ENCODE measurements around the gene KLHL36. TPM values are rescaled to one million over a fixed set of nuclear protein-coding genes. Genes with fewer than 3 reads are reported as not detected.
A peak's percentile ranks its signal among the peaks of the same experiment; 100 is the strongest.

KLHL36 gene
- total RNA-seq, 1 experiment from 2014 or later, result 46.0 TPM

GRCh38 chr16:84694980-84695379 is 46.7 kb downstream of the KLHL36 start:
- Histone ChIP-seq H3K27ac (ENCODE audit: low read length) (no peak overlapping the region), H3K27me3 (ENCODE audit: control insufficient read depth, insufficient read depth, low read length) (no peaks in the 10 kb centered on the region), H3K9me3 (ENCODE audit: control insufficient read depth, insufficient read depth, low read depth, low read length) (no peaks in the 10 kb centered on the region), H3K4me3 (ENCODE audit: low read depth in 2 of 2, low read length in 2 of 2) (no peak overlapping the region), H3K4me1 (ENCODE audit: control insufficient read depth, insufficient read depth, low read length) (no peaks in the 10 kb centered on the region), H3K36me3 (ENCODE audit: control insufficient read depth, insufficient read depth, low read length) (peaks cover 3% of the 10 kb centered on the region; the same call in 1 of the 2 replicates)
- CTCF ChIA-PET, result no interaction called here
- in situ Hi-C loops (cut with HindIII; ENCODE audit: low pct_unique_long_range_greater_than_20kb, low sequenced_read_pairs), result no loop called here
- ATAC-seq (no peak), DNase-seq (ENCODE audit: low read depth, low spot score) (no peak)
- POLR2A ChIA-PET, result no interaction called here
- intact Hi-C loops (cut with micrococcal nuclease; ENCODE audit: unreplicated experiment), result no loop called here
- no TSS peak for BruUV-seq (replicated peaks)
- TF ChIP-seq, protein P1, sequence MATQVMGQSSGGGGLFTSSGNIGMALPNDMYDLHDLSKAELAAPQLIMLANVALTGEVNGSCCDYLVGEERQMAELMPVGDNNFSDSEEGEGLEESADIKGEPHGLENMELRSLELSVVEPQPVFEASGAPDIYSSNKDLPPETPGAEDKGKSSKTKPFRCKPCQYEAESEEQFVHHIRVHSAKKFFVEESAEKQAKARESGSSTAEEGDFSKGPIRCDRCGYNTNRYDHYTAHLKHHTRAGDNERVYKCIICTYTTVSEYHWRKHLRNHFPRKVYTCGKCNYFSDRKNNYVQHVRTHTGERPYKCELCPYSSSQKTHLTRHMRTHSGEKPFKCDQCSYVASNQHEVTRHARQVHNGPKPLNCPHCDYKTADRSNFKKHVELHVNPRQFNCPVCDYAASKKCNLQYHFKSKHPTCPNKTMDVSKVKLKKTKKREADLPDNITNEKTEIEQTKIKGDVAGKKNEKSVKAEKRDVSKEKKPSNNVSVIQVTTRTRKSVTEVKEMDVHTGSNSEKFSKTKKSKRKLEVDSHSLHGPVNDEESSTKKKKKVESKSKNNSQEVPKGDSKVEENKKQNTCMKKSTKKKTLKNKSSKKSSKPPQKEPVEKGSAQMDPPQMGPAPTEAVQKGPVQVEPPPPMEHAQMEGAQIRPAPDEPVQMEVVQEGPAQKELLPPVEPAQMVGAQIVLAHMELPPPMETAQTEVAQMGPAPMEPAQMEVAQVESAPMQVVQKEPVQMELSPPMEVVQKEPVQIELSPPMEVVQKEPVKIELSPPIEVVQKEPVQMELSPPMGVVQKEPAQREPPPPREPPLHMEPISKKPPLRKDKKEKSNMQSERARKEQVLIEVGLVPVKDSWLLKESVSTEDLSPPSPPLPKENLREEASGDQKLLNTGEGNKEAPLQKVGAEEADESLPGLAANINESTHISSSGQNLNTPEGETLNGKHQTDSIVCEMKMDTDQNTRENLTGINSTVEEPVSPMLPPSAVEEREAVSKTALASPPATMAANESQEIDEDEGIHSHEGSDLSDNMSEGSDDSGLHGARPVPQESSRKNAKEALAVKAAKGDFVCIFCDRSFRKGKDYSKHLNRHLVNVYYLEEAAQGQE (IDR thresholded peaks at IDR 0.05; ENCODE audit: insufficient read depth in 1 of 2, low read depth in 2 of 2, low read length in 1 of 2), result no peak
- TF ChIP-seq SIN3A (IDR thresholded peaks at IDR 0.05; ENCODE audit: borderline replicate concordance, insufficient read depth, low read depth, low read length), result no peak
- TF ChIP-seq TCF7L2 (IDR thresholded peaks at IDR 0.05; ENCODE audit: low read depth, low read length), result no peak
- TF ChIP-seq, protein P2, sequence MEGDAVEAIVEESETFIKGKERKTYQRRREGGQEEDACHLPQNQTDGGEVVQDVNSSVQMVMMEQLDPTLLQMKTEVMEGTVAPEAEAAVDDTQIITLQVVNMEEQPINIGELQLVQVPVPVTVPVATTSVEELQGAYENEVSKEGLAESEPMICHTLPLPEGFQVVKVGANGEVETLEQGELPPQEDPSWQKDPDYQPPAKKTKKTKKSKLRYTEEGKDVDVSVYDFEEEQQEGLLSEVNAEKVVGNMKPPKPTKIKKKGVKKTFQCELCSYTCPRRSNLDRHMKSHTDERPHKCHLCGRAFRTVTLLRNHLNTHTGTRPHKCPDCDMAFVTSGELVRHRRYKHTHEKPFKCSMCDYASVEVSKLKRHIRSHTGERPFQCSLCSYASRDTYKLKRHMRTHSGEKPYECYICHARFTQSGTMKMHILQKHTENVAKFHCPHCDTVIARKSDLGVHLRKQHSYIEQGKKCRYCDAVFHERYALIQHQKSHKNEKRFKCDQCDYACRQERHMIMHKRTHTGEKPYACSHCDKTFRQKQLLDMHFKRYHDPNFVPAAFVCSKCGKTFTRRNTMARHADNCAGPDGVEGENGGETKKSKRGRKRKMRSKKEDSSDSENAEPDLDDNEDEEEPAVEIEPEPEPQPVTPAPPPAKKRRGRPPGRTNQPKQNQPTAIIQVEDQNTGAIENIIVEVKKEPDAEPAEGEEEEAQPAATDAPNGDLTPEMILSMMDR (IDR thresholded peaks at IDR 0.05), result no peak
- TF ChIP-seq POLR2AphosphoS5 (IDR thresholded peaks at IDR 0.05; ENCODE audit: low read depth, low read length), result no peak

- in situ Hi-C loops (cut with HindIII; ENCODE audit: low pct_unique_long_range_greater_than_20kb, low sequenced_read_pairs) (no loop called here), intact Hi-C loops (cut with micrococcal nuclease; ENCODE audit: unreplicated experiment) (no loop called here)
- TF ChIP-seq, protein P2 (IDR thresholded peaks at IDR 0.05), result no peak
- TF ChIP-seq SIN3A (IDR thresholded peaks at IDR 0.05; ENCODE audit: borderline replicate concordance, insufficient read depth, low read depth, low read length) (no peak), POLR2AphosphoS5 (IDR thresholded peaks at IDR 0.05; ENCODE audit: low read depth, low read length) (no peak), TCF7L2 (IDR thresholded peaks at IDR 0.05; ENCODE audit: low read depth, low read length) (no peak)
- TF ChIP-seq, protein P1 (IDR thresholded peaks at IDR 0.05; ENCODE audit: insufficient read depth in 1 of 2, low read depth in 2 of 2, low read length in 1 of 2), result no peak
- no peaks in the 10 kb centered on the region for H3K9me3 ChIP-seq (ENCODE audit: control insufficient read depth, insufficient read depth, low read depth, low read length)
- peak overlapping the region; percentile 85 for H3K27ac ChIP-seq (ENCODE audit: low read length)
- H3K27me3 ChIP-seq (ENCODE audit: control insufficient read depth, insufficient read depth, low read length), result no peaks in the 10 kb centered on the region
- H3K36me3 ChIP-seq (ENCODE audit: control insufficient read depth, insufficient read depth, low read length), result peaks cover 11% of the 10 kb centered on the region; the same call in 1 of the 2 replicates
- ATAC-seq, result peak; percentile 57
- DNase-seq (ENCODE audit: low read depth, low spot score), result no peak
- peaks cover 19% of the 10 kb centered on the region for H3K4me1 ChIP-seq (ENCODE audit: control insufficient read depth, insufficient read depth, low read length)
- ChIA-PET CTCF (no interaction called here), POLR2A (no interaction called here)
- no TSS peak for BruUV-seq (replicated peaks)
- H3K4me3 ChIP-seq (ENCODE audit: low read depth in 2 of 2, low read length in 2 of 2), result peak overlapping the region; percentile 73 to 79
These were observed 50.9 kb downstream of the KLHL36 start for GRCh38 chr16:84699147-84699711.
